ENCODE measurements around the gene SGPP2. TPM values are rescaled to one million over a fixed set of nuclear protein-coding genes. Genes with fewer than 3 reads are reported as not detected.
A peak's percentile ranks its signal among the peaks of the same experiment; 100 is the strongest.

The SGPP2 gene, protein sequence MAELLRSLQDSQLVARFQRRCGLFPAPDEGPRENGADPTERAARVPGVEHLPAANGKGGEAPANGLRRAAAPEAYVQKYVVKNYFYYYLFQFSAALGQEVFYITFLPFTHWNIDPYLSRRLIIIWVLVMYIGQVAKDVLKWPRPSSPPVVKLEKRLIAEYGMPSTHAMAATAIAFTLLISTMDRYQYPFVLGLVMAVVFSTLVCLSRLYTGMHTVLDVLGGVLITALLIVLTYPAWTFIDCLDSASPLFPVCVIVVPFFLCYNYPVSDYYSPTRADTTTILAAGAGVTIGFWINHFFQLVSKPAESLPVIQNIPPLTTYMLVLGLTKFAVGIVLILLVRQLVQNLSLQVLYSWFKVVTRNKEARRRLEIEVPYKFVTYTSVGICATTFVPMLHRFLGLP
- 1 to 10 TPM in 2 of 3 donors, under 1 TPM in 1; 0.32 to 8.8 (median 1.3) TPM for total RNA-seq

GRCh38 chr2:222424276-222424728 is at the start of gene SGPP2:
TSS of gene SGPP2 (plus strand) at chr2:222424543. CDS start at chr2:222424603, 60 bp downstream.
- peak within 1 kb of the TSS; percentile 25 to 63 (median 61) for H3K4me3 ChIP-seq
- peaks cover 0 to 31% of the 10 kb centered on the region in 2 donors for H3K27me3 ChIP-seq
- no peaks in the 10 kb centered on the region for H3K36me3 ChIP-seq
- H3K27ac ChIP-seq, result peak within 1 kb of the TSS in 1 of 2 donors; percentile 0
- no peak for DNase-seq (ENCODE audit: low spot score in 2 of 2)
- intact Hi-C loops (cut with DNase I; ENCODE audit: low total_unique reads), result no loop called here
- H3K4me1 ChIP-seq, result no peaks in the 10 kb centered on the region
- H3K9me3 ChIP-seq, result no peaks in the 10 kb centered on the region
- TF ChIP-seq POLR2AphosphoS5 (IDR thresholded peaks at IDR 0.05), result no peak
- no peak for TF ChIP-seq POLR2A (IDR thresholded peaks at IDR 0.05)
- no peak for TF ChIP-seq CTCF (IDR thresholded peaks at IDR 0.05)

GRCh38 chr2:222375798-222376197 is 48.5 kb upstream of the SGPP2 start:
- H3K36me3 ChIP-seq, result no peaks in the 10 kb centered on the region
- H3K9me3 ChIP-seq, result peaks cover 0 to 13% of the 10 kb centered on the region in 2 donors
- no peaks in the 10 kb centered on the region for H3K4me1 ChIP-seq
- H3K27me3 ChIP-seq, result no peaks in the 10 kb centered on the region
- H3K27ac ChIP-seq, result no peak overlapping the region
- intact Hi-C loops (cut with DNase I; ENCODE audit: low total_unique reads), result no loop called here
- DNase-seq (ENCODE audit: low spot score in 2 of 2), result no peak
- no peak overlapping the region for H3K4me3 ChIP-seq
- TF ChIP-seq POLR2AphosphoS5 (IDR thresholded peaks at IDR 0.05) (no peak), CTCF (IDR thresholded peaks at IDR 0.05) (no peak), POLR2A (IDR thresholded peaks at IDR 0.05) (no peak)

- Histone ChIP-seq H3K4me1 (no peaks in the 10 kb centered on the region), H3K9me3 (no peaks in the 10 kb centered on the region), H3K27ac (no peak overlapping the region), H3K4me3 (no peak overlapping the region), H3K36me3 (no peaks in the 10 kb centered on the region), H3K27me3 (no peaks in the 10 kb centered on the region)
- intact Hi-C loops (cut with DNase I; ENCODE audit: low total_unique reads), result no loop called here
- TF ChIP-seq POLR2AphosphoS5 (IDR thresholded peaks at IDR 0.05) (no peak), CTCF (IDR thresholded peaks at IDR 0.05) (no peak), POLR2A (IDR thresholded peaks at IDR 0.05) (no peak)
- DNase-seq (ENCODE audit: low spot score in 2 of 2), result no peak
These were observed 43.9 kb upstream of the SGPP2 start for GRCh38 chr2:222380456-222380855.

GRCh38 chr2:222381566-222381965 is 42.8 kb upstream of the SGPP2 start:
- no peak for TF ChIP-seq POLR2A (IDR thresholded peaks at IDR 0.05)
- TF ChIP-seq POLR2AphosphoS5 (IDR thresholded peaks at IDR 0.05), result no peak
- TF ChIP-seq CTCF (IDR thresholded peaks at IDR 0.05), result no peak
- Histone ChIP-seq H3K36me3 (no peaks in the 10 kb centered on the region), H3K9me3 (no peaks in the 10 kb centered on the region), H3K4me1 (no peaks in the 10 kb centered on the region), H3K4me3 (no peak overlapping the region), H3K27me3 (no peaks in the 10 kb centered on the region), H3K27ac (no peak overlapping the region)
- DNase-seq (ENCODE audit: low spot score in 2 of 2), result no peak
- intact Hi-C loops (cut with DNase I; ENCODE audit: low total_unique reads), result no loop called here

- intact Hi-C loops (cut with DNase I; ENCODE audit: low total_unique reads), result no loop called here
- Histone ChIP-seq H3K36me3 (no peaks in the 10 kb centered on the region), H3K27ac (no peak overlapping the region), H3K9me3 (no peaks in the 10 kb centered on the region), H3K4me3 (no peak overlapping the region), H3K27me3 (no peaks in the 10 kb centered on the region), H3K4me1 (no peaks in the 10 kb centered on the region)
- DNase-seq (ENCODE audit: low spot score in 2 of 2), result no peak
- TF ChIP-seq POLR2A (IDR thresholded peaks at IDR 0.05) (no peak), CTCF (IDR thresholded peaks at IDR 0.05) (no peak), POLR2AphosphoS5 (IDR thresholded peaks at IDR 0.05) (no peak)
These were observed 41.1 kb upstream of the SGPP2 start for GRCh38 chr2:222383255-222383654.
